Type B pancreatic cell (in vitro differentiated cells): ENCODE measurements around the gene LEF1. TPM values are rescaled to one million over a fixed set of nuclear protein-coding genes. Genes with fewer than 3 reads are reported as not detected.
A peak's percentile ranks its signal among the peaks of the same experiment; 100 is the strongest.

ENCODE experiments used
- DNase-seq: peaks from one replicate; pipeline ENCODE4 v3.0.0; 2021; ENCODE audit warnings: mixed read lengths; ENCODE audit not compliant: unreplicated experiment; ENCODE audit errors: extremely low spot score
- H3K27ac Mint-ChIP-seq: 2 replicates; pipeline ENCODE4 v1.8.0; 2021; ENCODE audit warnings: mild to moderate bottlenecking, mixed read lengths
- H3K27me3 Mint-ChIP-seq: 2 replicates; pipeline ENCODE4 v1.8.0; 2021; ENCODE audit warnings: mixed read lengths
- H3K36me3 Mint-ChIP-seq: 2 replicates; pipeline ENCODE4 v1.8.0; 2021; ENCODE audit warnings: mixed read lengths
- H3K4me1 Mint-ChIP-seq: one replicate; pipeline ENCODE4 v1.8.0; 2021; ENCODE audit warnings: mixed read lengths; ENCODE audit not compliant: unreplicated experiment
- H3K4me3 Mint-ChIP-seq: 2 replicates; pipeline ENCODE4 v1.8.0; 2021; ENCODE audit warnings: mild to moderate bottlenecking, mixed read lengths
- H3K9me3 Mint-ChIP-seq: 2 replicates; pipeline ENCODE4 v1.8.0; 2021; ENCODE audit warnings: mixed read lengths
- total RNA-seq: library from RNA; stranded (reverse); gene quantifications from 2 replicates; pipeline ENCODE4 v1.2.1, GENCODE V29; 2021; ENCODE audit warnings: low replicate concordance
- TF ChIP-seq, protein P1 (sequence below): fragments of 200-600 bp; sonication (generic); conservative IDR thresholded peaks from 2 replicates; pipeline ENCODE4 v1.5.0; 2021; ENCODE audit warnings: antibody characterized with exemption, mild to moderate bottlenecking

Gene LEF1
- total RNA-seq, 1 donor from 2014 or later, result 66.1 TPM

DNA sequence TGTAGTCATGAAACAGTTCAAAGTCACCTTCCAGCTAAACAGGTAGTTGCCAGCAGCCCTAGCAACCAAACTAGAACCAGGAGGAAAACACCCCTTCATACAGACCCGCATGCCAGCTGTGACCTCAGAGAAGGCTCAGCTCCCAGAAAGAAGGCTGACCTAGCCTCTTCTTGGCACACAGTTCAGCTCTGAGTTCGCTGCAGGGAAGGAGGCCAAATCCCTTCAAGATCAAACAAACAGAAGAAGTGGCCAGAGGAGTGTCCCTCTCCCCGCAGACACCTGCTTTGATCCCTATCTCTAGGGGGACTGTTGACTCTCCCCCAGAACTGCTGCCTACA is 123.1 kb downstream of the LEF1 start:
- no peak overlapping the region for H3K4me3 Mint-ChIP-seq
- no peak for DNase-seq
- peaks cover 14% of the 10 kb centered on the region for H3K36me3 Mint-ChIP-seq
- TF ChIP-seq, protein P1, sequence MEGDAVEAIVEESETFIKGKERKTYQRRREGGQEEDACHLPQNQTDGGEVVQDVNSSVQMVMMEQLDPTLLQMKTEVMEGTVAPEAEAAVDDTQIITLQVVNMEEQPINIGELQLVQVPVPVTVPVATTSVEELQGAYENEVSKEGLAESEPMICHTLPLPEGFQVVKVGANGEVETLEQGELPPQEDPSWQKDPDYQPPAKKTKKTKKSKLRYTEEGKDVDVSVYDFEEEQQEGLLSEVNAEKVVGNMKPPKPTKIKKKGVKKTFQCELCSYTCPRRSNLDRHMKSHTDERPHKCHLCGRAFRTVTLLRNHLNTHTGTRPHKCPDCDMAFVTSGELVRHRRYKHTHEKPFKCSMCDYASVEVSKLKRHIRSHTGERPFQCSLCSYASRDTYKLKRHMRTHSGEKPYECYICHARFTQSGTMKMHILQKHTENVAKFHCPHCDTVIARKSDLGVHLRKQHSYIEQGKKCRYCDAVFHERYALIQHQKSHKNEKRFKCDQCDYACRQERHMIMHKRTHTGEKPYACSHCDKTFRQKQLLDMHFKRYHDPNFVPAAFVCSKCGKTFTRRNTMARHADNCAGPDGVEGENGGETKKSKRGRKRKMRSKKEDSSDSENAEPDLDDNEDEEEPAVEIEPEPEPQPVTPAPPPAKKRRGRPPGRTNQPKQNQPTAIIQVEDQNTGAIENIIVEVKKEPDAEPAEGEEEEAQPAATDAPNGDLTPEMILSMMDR, result no peak
- no peaks in the 10 kb centered on the region for H3K9me3 Mint-ChIP-seq
- H3K27ac Mint-ChIP-seq, result no peak overlapping the region
- peaks cover 24% of the 10 kb centered on the region for H3K4me1 Mint-ChIP-seq
- H3K27me3 Mint-ChIP-seq, result no peaks in the 10 kb centered on the region

DNA sequence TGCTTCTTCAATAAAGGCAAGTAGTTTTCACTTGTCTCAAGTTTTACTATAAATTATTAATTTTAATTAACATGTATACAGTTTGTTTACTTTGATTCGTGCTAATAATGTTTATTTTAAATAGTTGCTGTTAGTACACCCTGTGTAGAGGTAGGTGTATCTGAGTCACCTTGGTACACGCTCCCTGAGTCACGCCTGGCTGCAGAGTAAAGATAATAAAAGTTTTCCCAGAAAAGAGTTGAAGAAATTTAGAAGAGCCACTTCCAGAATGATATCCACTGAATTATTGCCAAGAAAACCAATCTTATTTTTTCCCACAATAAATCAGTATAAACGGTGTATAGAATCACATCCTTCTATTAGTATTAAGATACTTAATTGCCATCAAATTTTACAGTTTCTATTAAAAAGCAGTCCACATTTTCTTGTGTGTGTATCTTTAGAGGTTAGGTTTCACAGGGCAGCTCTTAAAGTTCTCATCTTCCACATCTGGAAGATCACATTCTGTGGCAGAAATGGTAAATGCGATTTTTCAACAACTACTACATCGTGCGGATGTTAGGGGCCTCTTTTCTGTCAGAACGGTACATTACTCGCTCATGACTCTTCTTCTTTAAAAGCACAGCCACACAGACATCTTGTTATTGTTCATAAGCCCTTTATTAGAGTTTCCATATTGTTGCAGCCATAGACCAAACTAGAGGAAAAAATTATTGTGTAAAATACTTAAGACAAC is 123.6 kb downstream of the LEF1 start:
- no peak overlapping the region for H3K27ac Mint-ChIP-seq
- no peak overlapping the region for H3K4me3 Mint-ChIP-seq
- peaks cover 14% of the 10 kb centered on the region for H3K36me3 Mint-ChIP-seq
- no peak for DNase-seq
- peaks cover 24% of the 10 kb centered on the region for H3K4me1 Mint-ChIP-seq
- H3K27me3 Mint-ChIP-seq, result no peaks in the 10 kb centered on the region
- TF ChIP-seq, protein P1, result no peak
- H3K9me3 Mint-ChIP-seq, result no peaks in the 10 kb centered on the region

DNA sequence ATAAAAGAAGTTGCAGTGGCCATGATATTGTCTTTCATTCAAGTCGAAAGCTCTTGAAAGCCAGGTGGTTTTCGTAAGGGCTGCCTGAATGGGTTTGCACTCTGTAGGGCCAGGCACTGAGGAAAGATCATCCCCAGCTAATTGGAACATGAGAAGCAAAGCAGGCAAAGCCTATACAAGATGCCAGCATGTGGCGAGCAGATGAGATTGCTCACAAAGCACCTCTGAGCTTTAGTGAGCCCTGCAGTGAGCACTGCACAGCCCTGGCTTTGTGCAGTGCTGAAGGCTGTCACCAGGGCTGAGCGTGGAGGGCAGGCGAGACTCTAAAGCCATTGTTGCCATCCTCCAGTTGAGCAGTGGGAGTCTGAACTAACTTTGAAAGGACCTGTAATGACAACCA is 125.2 kb downstream of the LEF1 start:
- no peaks in the 10 kb centered on the region for H3K9me3 Mint-ChIP-seq
- DNase-seq, result no peak
- peak overlapping the region; percentile 41 for H3K4me3 Mint-ChIP-seq
- H3K27ac Mint-ChIP-seq, result peak overlapping the region; percentile 15
- H3K27me3 Mint-ChIP-seq, result no peaks in the 10 kb centered on the region
- peaks cover 24% of the 10 kb centered on the region for H3K4me1 Mint-ChIP-seq
- TF ChIP-seq, protein P1, result no peak
- peaks cover 11% of the 10 kb centered on the region for H3K36me3 Mint-ChIP-seq

DNA sequence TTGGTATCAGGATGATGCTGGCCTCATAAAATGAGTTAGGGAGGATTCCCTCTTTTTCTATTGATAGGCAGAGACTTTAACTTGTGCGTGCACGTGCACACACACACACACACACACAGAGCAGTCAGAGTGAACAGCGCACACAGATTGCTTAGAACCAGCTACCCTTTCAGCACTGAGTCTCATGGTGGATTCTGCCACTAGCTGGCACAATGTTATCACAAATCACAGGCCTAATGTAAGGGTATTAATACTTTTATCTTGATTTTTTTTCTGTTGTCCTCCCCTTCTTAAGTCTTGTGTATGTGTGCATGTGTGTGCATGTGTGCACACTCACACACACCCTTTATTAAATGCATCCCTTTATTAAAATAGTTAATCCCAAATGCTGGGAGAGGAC is 125.8 kb downstream of the LEF1 start:
- H3K36me3 Mint-ChIP-seq, result peaks cover 11% of the 10 kb centered on the region
- no peak overlapping the region for H3K27ac Mint-ChIP-seq
- no peaks in the 10 kb centered on the region for H3K27me3 Mint-ChIP-seq
- no peak for DNase-seq
- peaks cover 24% of the 10 kb centered on the region for H3K4me1 Mint-ChIP-seq
- H3K9me3 Mint-ChIP-seq, result no peaks in the 10 kb centered on the region
- TF ChIP-seq, protein P1, result no peak
- no peak overlapping the region for H3K4me3 Mint-ChIP-seq

DNA sequence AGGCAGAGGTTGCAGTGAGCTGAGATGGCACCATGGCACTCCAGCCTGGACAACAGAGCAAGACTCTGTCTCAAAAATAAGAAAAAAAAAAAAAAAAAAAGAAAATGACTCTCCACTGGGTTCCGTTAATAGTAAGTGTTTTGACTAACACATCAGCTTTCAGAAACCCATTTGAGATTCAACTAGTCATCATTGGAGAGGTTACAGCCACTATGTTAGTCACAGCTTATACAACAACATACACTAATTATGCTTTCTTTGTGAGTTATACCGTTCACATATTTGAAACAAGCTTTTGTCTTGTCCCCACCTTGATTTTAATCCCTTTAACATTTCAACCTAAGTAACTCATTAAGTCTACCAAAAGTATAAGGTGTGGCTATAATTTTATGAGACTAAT is 130.8 kb downstream of the LEF1 start:
- peaks cover 4% of the 10 kb centered on the region for H3K36me3 Mint-ChIP-seq
- no peak for DNase-seq
- H3K27me3 Mint-ChIP-seq, result no peaks in the 10 kb centered on the region
- peaks cover 3% of the 10 kb centered on the region for H3K4me1 Mint-ChIP-seq
- no peak overlapping the region for H3K27ac Mint-ChIP-seq
- H3K4me3 Mint-ChIP-seq, result no peak overlapping the region
- no peaks in the 10 kb centered on the region for H3K9me3 Mint-ChIP-seq
- TF ChIP-seq, protein P1, result no peak
